Glutamatergic neuron (in vitro differentiated cells): Measurements from ENCODE around the gene WNT7B. TPM values are rescaled to one million over a fixed set of nuclear protein-coding genes. Genes with fewer than 3 reads are reported as not detected.
A peak's percentile ranks its signal among the peaks of the same experiment; 100 is the strongest.

ENCODE experiments used
- DNase-seq: peaks from one replicate; pipeline ENCODE4 v3.0.0; 2022
- H3K27ac Mint-ChIP-seq: one replicate; pipeline ENCODE4 v1.8.0; 2020; ENCODE audit warnings: mild to moderate bottlenecking, mixed read lengths, inconsistent platforms; ENCODE audit not compliant: unreplicated experiment
- H3K27me3 Mint-ChIP-seq: one replicate; pipeline ENCODE4 v1.8.0; 2020; ENCODE audit warnings: mild to moderate bottlenecking, moderate library complexity, mixed read lengths, inconsistent platforms; ENCODE audit not compliant: unreplicated experiment
- H3K36me3 Mint-ChIP-seq: one replicate; pipeline ENCODE4 v1.8.0; 2020; ENCODE audit warnings: mild to moderate bottlenecking, mixed read lengths, inconsistent platforms; ENCODE audit not compliant: unreplicated experiment
- H3K4me1 Mint-ChIP-seq: one replicate; pipeline ENCODE4 v1.8.0; 2020; ENCODE audit warnings: mild to moderate bottlenecking, low read depth, mixed read lengths, inconsistent platforms; ENCODE audit not compliant: unreplicated experiment
- H3K4me3 Mint-ChIP-seq: one replicate; pipeline ENCODE4 v1.8.0; 2020; ENCODE audit warnings: mild to moderate bottlenecking, mixed read lengths, inconsistent platforms; ENCODE audit not compliant: unreplicated experiment
- H3K9me3 Mint-ChIP-seq: one replicate; pipeline ENCODE4 v1.8.0; 2020; ENCODE audit warnings: mild to moderate bottlenecking, moderate library complexity, mixed read lengths, inconsistent platforms; ENCODE audit not compliant: unreplicated experiment
- long read RNA-seq: library from polyadenylated mRNA; unstranded; transcript quantifications from one replicate; pipeline ENCODE4 v2.0.0, GENCODE V29; 2020; ENCODE audit not compliant: unreplicated experiment
- total RNA-seq: library from RNA; stranded (reverse); fragmentation: NEBNext Ultra II Directional; extraction: Animal tissue kit (Norgen Biotek cat#: 25700); gene quantifications from one replicate; pipeline ENCODE4 v1.2.1, GENCODE V29; 2021; ENCODE audit not compliant: unreplicated experiment
- TF ChIP-seq, protein P1 (sequence below): fragments of 200-600 bp; sonication (generic); IDR thresholded peaks from one replicate; pipeline ENCODE4 v1.5.0; 2021; ENCODE audit not compliant: partially characterized antibody, unreplicated experiment

Gene WNT7B
- total RNA-seq: 0.37 TPM
- long read RNA-seq: 0 reads

- Mint-ChIP-seq H3K9me3 (peaks cover 6% of the 10 kb centered on the region), H3K27me3 (peaks cover 25% of the 10 kb centered on the region), H3K4me3 (peak within 1 kb of the TSS; percentile 79), H3K36me3 (no peaks in the 10 kb centered on the region), H3K27ac (no peak within 1 kb of the TSS), H3K4me1 (peaks cover 3% of the 10 kb centered on the region)
- no peak for DNase-seq
- TF ChIP-seq, protein P1, sequence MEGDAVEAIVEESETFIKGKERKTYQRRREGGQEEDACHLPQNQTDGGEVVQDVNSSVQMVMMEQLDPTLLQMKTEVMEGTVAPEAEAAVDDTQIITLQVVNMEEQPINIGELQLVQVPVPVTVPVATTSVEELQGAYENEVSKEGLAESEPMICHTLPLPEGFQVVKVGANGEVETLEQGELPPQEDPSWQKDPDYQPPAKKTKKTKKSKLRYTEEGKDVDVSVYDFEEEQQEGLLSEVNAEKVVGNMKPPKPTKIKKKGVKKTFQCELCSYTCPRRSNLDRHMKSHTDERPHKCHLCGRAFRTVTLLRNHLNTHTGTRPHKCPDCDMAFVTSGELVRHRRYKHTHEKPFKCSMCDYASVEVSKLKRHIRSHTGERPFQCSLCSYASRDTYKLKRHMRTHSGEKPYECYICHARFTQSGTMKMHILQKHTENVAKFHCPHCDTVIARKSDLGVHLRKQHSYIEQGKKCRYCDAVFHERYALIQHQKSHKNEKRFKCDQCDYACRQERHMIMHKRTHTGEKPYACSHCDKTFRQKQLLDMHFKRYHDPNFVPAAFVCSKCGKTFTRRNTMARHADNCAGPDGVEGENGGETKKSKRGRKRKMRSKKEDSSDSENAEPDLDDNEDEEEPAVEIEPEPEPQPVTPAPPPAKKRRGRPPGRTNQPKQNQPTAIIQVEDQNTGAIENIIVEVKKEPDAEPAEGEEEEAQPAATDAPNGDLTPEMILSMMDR: no peak
These were observed at the start of gene WNT7B for GRCh38 chr22:45977003-45977411. WNT7B (minus strand) TSS chr22:45977162; CDS start chr22:45976754, 408 bp downstream.

GRCh38 chr22:46025973-46026898 is 49.3 kb upstream of the WNT7B start:
- Mint-ChIP-seq H3K27me3 (peaks cover 15% of the 10 kb centered on the region), H3K36me3 (no peaks in the 10 kb centered on the region), H3K27ac (no peak overlapping the region), H3K9me3 (peaks cover 8% of the 10 kb centered on the region), H3K4me3 (peak overlapping the region; percentile 81), H3K4me1 (peaks cover 3% of the 10 kb centered on the region)
- no peak for DNase-seq
- TF ChIP-seq, protein P1: no peak

GRCh38 chr22:46025225-46025972 is 48.4 kb upstream of the WNT7B start:
- Mint-ChIP-seq H3K9me3 (peaks cover 10% of the 10 kb centered on the region), H3K27me3 (peaks cover 15% of the 10 kb centered on the region), H3K27ac (peak overlapping the region; percentile 43), H3K4me1 (peaks cover 3% of the 10 kb centered on the region), H3K4me3 (no peak overlapping the region), H3K36me3 (no peaks in the 10 kb centered on the region)
- DNase-seq: no peak
- TF ChIP-seq, protein P1: no peak

- TF ChIP-seq, protein P1: no peak
- no peak overlapping the region for H3K4me3 Mint-ChIP-seq
- H3K27ac Mint-ChIP-seq: no peak overlapping the region
- H3K36me3 Mint-ChIP-seq: no peaks in the 10 kb centered on the region
- peaks cover 3% of the 10 kb centered on the region for H3K4me1 Mint-ChIP-seq
- peaks cover 12% of the 10 kb centered on the region for H3K27me3 Mint-ChIP-seq
- DNase-seq: no peak
- peaks cover 10% of the 10 kb centered on the region for H3K9me3 Mint-ChIP-seq
These were observed 47.3 kb upstream of the WNT7B start for GRCh38 chr22:46024136-46024840.
